ENCODE results near the gene MEF2B. TPM values are rescaled to one million over a fixed set of nuclear protein-coding genes. Genes with fewer than 3 reads are reported as not detected.

Gene MEF2B
- total RNA-seq, 1 donor from 2014 or later = 1.4 TPM

DNA sequence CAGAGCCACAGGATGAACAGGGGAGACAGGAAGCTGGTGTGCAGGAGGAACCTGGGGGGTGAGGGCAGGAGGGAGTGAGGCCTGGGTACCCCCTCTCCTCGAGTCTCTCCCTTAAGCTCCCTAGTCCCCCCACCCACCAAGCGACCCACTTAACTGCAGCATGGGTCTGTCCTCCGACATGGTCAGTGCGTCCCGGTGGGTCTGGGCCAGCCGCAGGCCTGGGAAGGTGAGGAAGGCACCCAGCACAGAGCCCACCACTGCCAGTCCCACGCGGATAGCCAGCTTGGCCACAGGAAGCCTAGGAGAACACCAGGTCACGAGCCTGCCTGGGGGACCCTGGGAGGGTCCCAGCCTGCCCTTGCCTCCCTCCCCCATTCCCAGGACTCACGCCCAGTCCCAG is 48.7 kb downstream of the MEF2B start:
- Histone ChIP-seq H3K27ac (no peak overlapping the region), H3K9me3 (no peaks in the 10 kb centered on the region), H3K27me3 (no peaks in the 10 kb centered on the region), H3K4me1 (no peaks in the 10 kb centered on the region), H3K36me3 (peaks cover 9% of the 10 kb centered on the region), H3K4me3 (no peak overlapping the region)
- ATAC-seq (no peak), DNase-seq (no peak)
- TF ChIP-seq, protein P1, sequence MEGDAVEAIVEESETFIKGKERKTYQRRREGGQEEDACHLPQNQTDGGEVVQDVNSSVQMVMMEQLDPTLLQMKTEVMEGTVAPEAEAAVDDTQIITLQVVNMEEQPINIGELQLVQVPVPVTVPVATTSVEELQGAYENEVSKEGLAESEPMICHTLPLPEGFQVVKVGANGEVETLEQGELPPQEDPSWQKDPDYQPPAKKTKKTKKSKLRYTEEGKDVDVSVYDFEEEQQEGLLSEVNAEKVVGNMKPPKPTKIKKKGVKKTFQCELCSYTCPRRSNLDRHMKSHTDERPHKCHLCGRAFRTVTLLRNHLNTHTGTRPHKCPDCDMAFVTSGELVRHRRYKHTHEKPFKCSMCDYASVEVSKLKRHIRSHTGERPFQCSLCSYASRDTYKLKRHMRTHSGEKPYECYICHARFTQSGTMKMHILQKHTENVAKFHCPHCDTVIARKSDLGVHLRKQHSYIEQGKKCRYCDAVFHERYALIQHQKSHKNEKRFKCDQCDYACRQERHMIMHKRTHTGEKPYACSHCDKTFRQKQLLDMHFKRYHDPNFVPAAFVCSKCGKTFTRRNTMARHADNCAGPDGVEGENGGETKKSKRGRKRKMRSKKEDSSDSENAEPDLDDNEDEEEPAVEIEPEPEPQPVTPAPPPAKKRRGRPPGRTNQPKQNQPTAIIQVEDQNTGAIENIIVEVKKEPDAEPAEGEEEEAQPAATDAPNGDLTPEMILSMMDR (IDR thresholded peaks at IDR 0.05) = no peak
- intact Hi-C loops (cut with DNase I) = no loop called here

DNA sequence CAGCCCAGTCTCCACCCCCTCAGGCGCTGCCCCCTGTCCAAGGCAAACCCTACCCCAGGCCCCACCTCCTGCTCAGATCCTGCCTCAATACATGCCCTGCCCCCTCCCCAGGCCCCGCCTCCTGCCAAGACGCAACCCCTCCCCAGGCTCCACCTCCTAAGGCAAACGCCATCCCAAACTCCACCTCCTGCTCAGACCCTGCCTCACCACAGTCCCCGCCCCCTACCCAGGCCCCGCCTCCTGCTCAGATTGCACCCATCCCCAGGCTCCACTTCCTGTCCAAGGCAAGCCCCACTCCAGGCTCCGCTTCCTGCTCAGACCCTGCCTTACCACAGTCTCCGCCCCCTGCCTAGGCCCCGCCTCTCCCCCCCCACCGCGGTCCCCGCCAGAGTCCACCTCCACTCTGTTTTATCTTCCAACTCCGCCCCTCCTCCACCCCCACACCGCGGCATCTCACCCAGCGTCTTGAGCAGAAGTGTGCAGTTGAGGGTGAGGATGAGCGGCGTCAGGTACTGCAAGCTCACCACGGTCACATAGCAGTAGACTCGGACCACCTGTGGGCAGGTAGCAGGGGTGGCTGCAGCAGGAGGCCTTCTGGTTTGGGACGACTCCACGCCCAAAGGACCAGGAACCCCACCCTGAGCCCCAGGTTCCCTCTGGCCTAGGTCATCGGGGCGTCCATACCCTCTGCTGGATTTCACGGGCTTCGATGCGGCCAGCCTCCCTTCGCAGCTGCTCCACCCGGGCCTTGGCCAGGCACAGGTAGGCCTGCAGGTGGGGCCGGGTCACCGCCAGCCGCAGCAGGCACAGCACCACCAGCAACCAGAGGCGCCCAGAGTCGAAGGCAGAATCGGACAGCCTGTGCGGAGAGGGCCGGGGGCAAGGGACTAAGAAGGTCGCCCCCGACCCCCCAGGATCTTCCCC is 49.5 kb downstream of the MEF2B start:
- Histone ChIP-seq H3K4me3 (no peak overlapping the region), H3K4me1 (no peaks in the 10 kb centered on the region), H3K36me3 (peaks cover 9% of the 10 kb centered on the region), H3K27ac (no peak overlapping the region), H3K27me3 (no peaks in the 10 kb centered on the region), H3K9me3 (no peaks in the 10 kb centered on the region)
- ATAC-seq = peak; percentile 57
- no peak for DNase-seq
- TF ChIP-seq, protein P1 (IDR thresholded peaks at IDR 0.05) = no peak
- intact Hi-C loops (cut with DNase I) = no loop called here

DNA sequence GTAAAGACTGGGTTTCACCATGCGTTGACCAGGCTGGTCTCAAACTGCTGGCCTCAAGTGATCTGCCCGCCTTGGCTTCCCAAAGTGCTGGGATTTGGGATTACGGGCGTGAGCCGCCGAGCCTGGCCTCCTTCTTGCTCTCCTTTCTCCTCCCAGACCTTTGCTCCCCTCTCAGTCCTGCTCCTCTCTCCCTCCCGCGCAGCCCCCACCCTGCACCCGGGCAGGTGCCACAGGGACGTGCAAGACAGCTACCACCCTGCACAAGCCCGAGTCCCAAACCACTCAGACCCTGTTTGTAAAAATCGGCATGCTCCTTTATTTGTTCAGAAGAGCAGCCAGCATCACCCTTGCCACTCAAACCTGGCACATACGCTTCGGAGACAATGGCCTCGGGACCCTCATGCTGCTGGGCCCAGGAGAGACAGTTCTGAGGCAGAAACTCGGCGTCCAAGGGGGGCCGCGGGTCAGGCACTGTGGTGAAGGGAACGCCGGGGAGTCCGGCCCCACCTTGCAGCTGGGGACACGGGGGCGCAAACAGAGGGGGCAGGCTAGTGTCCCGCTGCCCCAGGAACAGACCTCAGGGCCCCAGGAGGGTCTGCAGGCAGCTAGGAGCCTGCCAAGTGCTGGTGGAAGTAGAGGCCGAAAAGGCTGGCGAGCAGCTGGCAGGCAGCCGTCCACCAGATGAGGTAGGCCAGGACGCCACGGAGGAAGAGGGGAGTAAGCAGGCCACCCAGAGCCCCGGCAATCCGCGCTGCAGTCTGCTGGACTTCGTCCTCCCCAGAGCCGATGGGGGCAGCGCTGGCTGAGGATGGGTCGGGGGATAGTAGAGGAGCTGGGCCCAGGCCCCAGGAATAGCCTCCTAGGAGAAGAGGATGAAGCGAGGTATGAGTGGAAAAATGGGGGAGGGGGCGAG is 50.5 kb downstream of the MEF2B start:
- Histone ChIP-seq H3K36me3 (peaks cover 9% of the 10 kb centered on the region), H3K27ac (no peak overlapping the region), H3K4me3 (no peak overlapping the region), H3K4me1 (no peaks in the 10 kb centered on the region), H3K27me3 (no peaks in the 10 kb centered on the region), H3K9me3 (no peaks in the 10 kb centered on the region)
- ATAC-seq = no peak
- intact Hi-C loops (cut with DNase I) = no loop called here
- no peak for DNase-seq
- TF ChIP-seq, protein P1 (IDR thresholded peaks at IDR 0.05) = no peak

DNA sequence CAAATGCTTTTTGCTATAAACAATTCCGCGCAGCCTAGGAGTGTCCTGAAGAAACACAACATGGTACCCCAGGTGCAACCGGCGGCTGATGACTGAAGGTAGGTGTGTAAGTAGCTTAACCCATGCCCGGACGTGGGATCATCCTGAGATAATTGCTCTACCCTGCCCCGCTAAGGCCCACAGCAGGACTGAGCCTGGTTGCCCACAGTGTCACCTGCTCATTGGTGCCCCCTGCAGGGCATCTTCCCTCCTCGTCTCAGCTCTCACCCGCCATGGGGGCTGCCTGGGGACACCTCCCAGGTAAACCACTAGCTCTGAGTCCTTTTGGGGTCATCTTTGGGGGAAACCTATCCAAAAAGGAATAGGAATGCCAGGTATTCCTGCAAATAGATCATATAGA is 54.1 kb downstream of the MEF2B start:
- peak; percentile 81 for ATAC-seq
- DNase-seq = peak; percentile 77
- Histone ChIP-seq H3K4me1 (no peaks in the 10 kb centered on the region), H3K9me3 (no peaks in the 10 kb centered on the region), H3K4me3 (no peak overlapping the region), H3K27me3 (no peaks in the 10 kb centered on the region), H3K36me3 (peaks cover 5% of the 10 kb centered on the region), H3K27ac (no peak overlapping the region)
- TF ChIP-seq, protein P1 (IDR thresholded peaks at IDR 0.05) = peak; percentile 59
- intact Hi-C loops (cut with DNase I) = no loop called here

- intact Hi-C loops (cut with DNase I) = no loop called here
- no peak overlapping the region for H3K4me3 ChIP-seq
- ATAC-seq (no peak), DNase-seq (no peak)
- no peaks in the 10 kb centered on the region for H3K9me3 ChIP-seq
- no peaks in the 10 kb centered on the region for H3K27me3 ChIP-seq
- H3K27ac ChIP-seq = no peak overlapping the region
- H3K4me1 ChIP-seq = no peaks in the 10 kb centered on the region
- no peaks in the 10 kb centered on the region for H3K36me3 ChIP-seq
- TF ChIP-seq, protein P1 (IDR thresholded peaks at IDR 0.05) = no peak
Measured at GRCh38 chr19:19113040-19113626, 56.9 kb downstream of the MEF2B start.

Data from upper lobe of right lung (tissue), 1 donor.